Activated T-cell treated with anti-CD3 and anti-CD28 coated beads, Interleukin-2, amount 50 U/mL, for 72 hours (primary cell): ENCODE data around the gene PGPEP1. TPM values are rescaled to one million over a fixed set of nuclear protein-coding genes. Genes with fewer than 3 reads are reported as not detected.

ENCODE experiments used
- ATAC-seq, 2 donors: fragments of 150-1000 bp; cut with Tn5 transposase; replicated peaks in 1 of 2; 2 replicates each; pipeline ENCODE4 v1.10.0; 2021; ENCODE audit warnings: moderate library complexity in 2 of 2, mild to moderate bottlenecking in 1 of 2
- DNase-seq, 2 donors: peaks; one replicate each; pipeline ENCODE4 v3.0.0; 2021 to 2022; ENCODE audit warnings: mixed read lengths in 1 of 2
- H3K27ac Mint-ChIP-seq: one replicate; pipeline ENCODE4 v1.8.0; 2022; ENCODE audit warnings: mild to moderate bottlenecking, moderate library complexity, mixed read lengths
- H3K27me3 Mint-ChIP-seq: one replicate; pipeline ENCODE4 v1.8.0; 2022; ENCODE audit warnings: low read depth, mixed read lengths
- H3K36me3 Mint-ChIP-seq, 2 donors: one replicate each; pipeline ENCODE4 v1.8.0; 2022; ENCODE audit warnings: mixed read lengths in 2 of 2, mild to moderate bottlenecking in 1 of 2; ENCODE audit not compliant: insufficient read depth in 2 of 2
- H3K4me1 Mint-ChIP-seq: one replicate; pipeline ENCODE4 v1.8.0; 2022; ENCODE audit warnings: low read depth, mixed read lengths
- H3K4me3 Mint-ChIP-seq, 2 donors: one replicate each; pipeline ENCODE4 v1.8.0; 2022; ENCODE audit warnings: mild to moderate bottlenecking in 2 of 2, mixed read lengths in 2 of 2, moderate library complexity in 2 of 2
- H3K9me3 Mint-ChIP-seq, 2 donors: one replicate each; pipeline ENCODE4 v1.8.0; 2022; ENCODE audit warnings: mixed read lengths in 2 of 2
- total RNA-seq, 2 donors: library from RNA; stranded (reverse); gene quantifications; one replicate each; pipeline ENCODE4 v1.2.3, GENCODE V29; 2022

Gene PGPEP1
- total RNA-seq, 2 donors from 2014 or later, result 55.5 to 58.0 TPM

DNA sequence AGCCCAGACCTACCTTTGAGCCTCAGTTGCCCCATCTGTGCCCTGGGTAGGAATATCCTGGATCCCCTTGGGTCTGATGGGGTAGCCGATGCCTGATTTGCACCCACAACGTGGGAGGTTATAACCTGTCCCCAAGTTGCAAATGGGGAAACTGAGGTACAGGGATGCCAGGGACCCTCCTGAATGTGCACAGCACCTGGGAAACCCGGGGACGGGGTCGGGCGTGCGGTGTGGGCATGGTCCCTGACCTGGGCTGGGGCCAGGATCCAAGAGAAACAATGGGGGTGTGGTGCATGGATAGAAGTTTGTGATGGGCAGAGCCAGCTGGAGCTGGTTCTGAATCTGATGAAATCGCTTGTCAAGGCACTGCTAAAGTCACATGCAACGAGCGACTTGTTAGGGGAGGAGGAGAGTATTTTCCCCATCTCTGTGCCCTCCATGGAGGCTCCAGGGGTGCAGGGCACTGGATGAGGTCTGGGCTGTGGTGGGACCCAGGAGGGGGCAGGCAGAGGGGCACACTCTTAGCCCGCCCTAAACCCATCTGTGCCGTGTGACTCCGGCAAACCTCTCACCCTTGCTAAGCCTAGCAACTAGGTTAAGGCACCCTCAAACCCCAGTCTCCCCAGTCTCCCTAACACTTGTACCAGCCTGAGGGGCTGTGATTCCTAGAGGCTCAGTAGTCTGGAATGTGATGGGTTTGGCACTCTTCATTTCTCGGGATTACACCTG lies 46.3 kb downstream of the PGPEP1 start:
- H3K27ac Mint-ChIP-seq, result no peak overlapping the region
- DNase-seq (no peak), ATAC-seq (no peak)
- H3K4me3 Mint-ChIP-seq, result peak overlapping the region in 1 of 2 donors; percentile 56
- no peaks in the 10 kb centered on the region for H3K36me3 Mint-ChIP-seq
- peaks cover 61% of the 10 kb centered on the region for H3K27me3 Mint-ChIP-seq
- H3K9me3 Mint-ChIP-seq, result no peaks in the 10 kb centered on the region
- H3K4me1 Mint-ChIP-seq, result peaks cover 9% of the 10 kb centered on the region

DNA sequence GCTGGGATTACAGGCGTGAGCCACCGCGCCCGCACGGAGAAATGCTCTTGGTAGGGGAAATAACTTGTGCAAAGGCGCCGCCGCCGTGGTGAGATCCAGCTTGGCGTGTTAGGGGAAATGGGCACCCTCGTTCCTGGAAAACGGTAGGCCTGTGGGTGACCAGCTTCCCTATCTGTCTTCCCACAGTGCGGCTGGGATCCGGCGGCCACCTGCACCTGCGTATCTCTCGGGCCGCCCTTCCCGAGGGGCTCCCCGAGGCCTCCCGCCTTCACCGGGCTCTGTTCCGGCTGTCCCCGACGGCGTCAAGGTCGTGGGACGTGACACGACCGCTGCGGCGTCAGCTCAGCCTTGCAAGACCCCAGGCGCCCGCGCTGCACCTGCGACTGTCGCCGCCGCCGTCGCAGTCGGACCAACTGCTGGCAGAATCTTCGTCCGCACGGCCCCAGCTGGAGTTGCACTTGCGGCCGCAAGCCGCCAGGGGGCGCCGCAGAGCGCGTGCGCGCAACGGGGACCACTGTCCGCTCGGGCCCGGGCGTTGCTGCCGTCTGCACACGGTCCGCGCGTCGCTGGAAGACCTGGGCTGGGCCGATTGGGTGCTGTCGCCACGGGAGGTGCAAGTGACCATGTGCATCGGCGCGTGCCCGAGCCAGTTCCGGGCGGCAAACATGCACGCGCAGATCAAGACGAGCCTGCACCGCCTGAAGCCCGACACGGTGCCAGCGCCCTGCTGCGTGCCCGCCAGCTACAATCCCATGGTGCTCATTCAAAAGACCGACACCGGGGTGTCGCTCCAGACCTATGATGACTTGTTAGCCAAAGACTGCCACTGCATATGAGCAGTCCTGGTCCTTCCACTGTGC lies 47.9 kb downstream of the PGPEP1 start:
- Mint-ChIP-seq H3K4me1 (peaks cover 9% of the 10 kb centered on the region), H3K4me3 (peak overlapping the region; percentile 83 to 86), H3K27me3 (peaks cover 61% of the 10 kb centered on the region), H3K27ac (no peak overlapping the region), H3K9me3 (no peaks in the 10 kb centered on the region), H3K36me3 (no peaks in the 10 kb centered on the region)
- ATAC-seq (peak; percentile 87 to 88), DNase-seq (peak; percentile 72 to 89)

DNA sequence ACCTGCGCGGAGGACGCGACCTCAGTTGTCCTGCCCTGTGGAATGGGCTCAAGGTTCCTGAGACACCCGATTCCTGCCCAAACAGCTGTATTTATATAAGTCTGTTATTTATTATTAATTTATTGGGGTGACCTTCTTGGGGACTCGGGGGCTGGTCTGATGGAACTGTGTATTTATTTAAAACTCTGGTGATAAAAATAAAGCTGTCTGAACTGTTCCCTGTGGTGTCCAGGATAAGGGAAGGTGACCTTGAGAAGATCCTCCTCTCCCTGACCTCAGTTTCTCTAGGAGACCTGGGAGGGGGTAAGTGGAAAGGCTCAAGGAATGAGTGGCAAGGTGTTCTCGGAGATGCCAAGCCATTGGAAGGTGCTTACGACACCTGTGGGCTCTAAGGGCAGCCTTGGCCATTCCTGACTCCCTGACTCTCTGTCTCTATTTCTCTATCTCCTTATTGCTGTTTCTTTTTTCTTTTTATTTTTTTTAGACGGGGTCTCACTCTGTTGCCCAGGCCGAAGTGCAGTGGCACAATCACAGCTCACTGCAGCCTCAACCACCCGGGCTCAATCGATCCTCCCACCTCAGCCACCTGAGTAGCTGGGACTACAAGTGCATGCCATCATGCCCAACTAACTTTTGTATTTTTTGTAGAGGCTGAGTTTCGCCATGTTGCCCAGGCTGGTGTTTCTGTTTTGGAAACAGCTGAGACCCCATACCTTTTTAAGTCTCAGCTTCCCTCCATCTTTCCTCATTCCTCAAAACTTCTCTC lies 48.7 kb downstream of the PGPEP1 start:
- Mint-ChIP-seq H3K27me3 (peaks cover 61% of the 10 kb centered on the region), H3K36me3 (no peaks in the 10 kb centered on the region), H3K4me1 (peaks cover 9% of the 10 kb centered on the region), H3K27ac (no peak overlapping the region), H3K9me3 (no peaks in the 10 kb centered on the region), H3K4me3 (peak overlapping the region; percentile 45 to 83)
- ATAC-seq, result no peak
- no peak for DNase-seq

GRCh38 chr19:18389726-18390064 lies 49.3 kb downstream of the PGPEP1 start:
- Mint-ChIP-seq H3K27me3 (peaks cover 57% of the 10 kb centered on the region), H3K27ac (no peak overlapping the region), H3K36me3 (no peaks in the 10 kb centered on the region), H3K9me3 (no peaks in the 10 kb centered on the region), H3K4me1 (peaks cover 9% of the 10 kb centered on the region), H3K4me3 (peak overlapping the region; percentile 41 to 45)
- DNase-seq (no peak), ATAC-seq (no peak)

DNA sequence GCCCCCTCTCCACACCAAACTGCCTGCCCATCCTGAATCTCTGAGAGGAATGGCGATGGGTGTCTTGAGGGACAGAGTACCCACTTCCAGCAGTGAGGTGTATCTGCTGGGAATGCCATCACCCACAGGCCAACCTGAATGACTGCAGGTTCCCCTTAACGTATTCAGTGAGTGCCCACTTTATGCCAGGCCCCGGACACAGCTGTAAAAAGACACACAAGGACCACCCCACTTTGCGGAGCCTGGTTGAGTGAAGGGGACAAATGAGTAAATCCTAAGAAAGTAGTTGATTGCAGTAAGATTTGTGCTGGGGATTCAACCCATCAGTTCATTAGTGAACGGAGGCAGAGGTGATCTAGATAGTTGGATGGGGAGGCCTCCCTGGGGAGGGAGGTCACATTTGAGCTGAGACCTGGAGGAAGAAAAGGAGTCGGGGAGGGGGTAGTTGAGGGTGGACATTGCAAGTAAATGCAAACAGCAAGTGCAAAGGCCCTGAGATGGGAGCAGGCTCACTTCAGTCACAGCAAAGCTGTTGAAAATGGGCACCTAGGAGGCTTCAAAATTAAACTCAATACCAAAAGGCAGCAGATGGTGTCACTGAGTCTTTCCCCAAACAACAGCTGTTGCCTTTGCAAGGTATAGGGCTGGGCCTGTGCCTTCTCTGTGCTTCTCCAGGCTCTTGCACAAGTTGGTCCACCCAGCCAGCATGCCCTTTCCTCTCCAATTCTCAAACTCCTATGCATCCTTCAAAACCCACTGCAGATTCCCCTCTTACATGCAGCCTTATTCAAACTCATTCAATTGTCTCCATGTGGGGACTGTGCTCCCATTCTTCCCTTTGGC lies 49.9 kb downstream of the PGPEP1 start:
- ATAC-seq, result no peak
- Mint-ChIP-seq H3K36me3 (no peaks in the 10 kb centered on the region), H3K27ac (no peak overlapping the region), H3K9me3 (no peaks in the 10 kb centered on the region), H3K27me3 (peaks cover 52% of the 10 kb centered on the region), H3K4me3 (no peak overlapping the region), H3K4me1 (peaks cover 9% of the 10 kb centered on the region)
- DNase-seq, result no peak

DNA sequence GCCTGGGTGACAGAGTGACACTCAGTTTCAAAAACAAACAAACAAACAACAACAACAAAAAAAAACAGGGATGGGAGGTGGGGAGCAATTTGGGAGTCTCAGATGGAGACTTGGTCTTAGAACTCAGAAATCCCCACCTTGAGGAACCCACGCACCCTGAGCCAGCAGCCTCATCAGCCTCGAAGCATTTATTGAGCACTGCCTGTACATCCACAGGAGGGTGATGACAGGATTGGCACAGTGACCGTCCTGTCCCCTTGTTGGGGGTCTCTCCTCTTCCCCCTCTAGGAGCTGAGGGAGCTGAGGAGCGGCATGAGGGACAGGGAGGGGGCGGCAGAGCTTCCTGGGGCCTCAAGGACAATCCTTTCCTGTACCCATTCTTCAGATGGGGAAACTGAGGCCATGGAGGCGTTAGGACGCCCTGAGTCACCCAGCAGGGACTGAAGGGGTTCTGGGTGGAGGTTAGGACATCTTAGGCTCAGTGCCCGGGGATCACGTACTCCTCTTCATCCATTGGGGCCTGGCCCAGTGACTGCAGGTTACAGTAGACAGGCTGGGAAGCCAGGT lies 51.2 kb downstream of the PGPEP1 start:
- Mint-ChIP-seq H3K4me3 (no peak overlapping the region), H3K9me3 (no peaks in the 10 kb centered on the region), H3K27me3 (peaks cover 47% of the 10 kb centered on the region), H3K27ac (no peak overlapping the region), H3K4me1 (peaks cover 9% of the 10 kb centered on the region), H3K36me3 (no peaks in the 10 kb centered on the region)
- DNase-seq (no peak), ATAC-seq (no peak)

- no peak overlapping the region for H3K4me3 Mint-ChIP-seq
- ATAC-seq, result no peak
- H3K27ac Mint-ChIP-seq, result no peak overlapping the region
Measured at GRCh38 chr19:18392417-18392816, 52.0 kb downstream of the PGPEP1 start.

DNA sequence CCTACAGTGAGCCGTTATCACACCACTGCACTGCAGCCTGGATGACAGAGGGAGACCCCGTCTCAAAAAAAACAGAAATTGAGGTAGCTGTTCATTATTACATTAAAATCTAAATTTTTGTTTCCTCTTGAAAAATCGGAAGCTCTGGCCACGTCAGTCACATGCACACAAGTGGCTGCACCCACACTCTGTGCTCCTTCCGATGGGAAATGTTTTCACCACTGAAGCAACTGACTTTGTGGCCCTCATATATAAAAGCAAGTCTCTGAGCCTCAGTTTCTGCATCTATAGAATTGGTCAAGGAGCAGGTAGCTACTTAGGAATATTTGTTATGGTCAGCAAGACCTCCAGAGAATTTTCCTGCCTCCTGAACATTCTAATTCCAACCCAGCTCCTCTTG lies 52.5 kb downstream of the PGPEP1 start:
- Mint-ChIP-seq H3K4me3 (no peak overlapping the region), H3K27me3 (peaks cover 43% of the 10 kb centered on the region), H3K4me1 (peaks cover 6% of the 10 kb centered on the region), H3K36me3 (no peaks in the 10 kb centered on the region), H3K9me3 (no peaks in the 10 kb centered on the region), H3K27ac (no peak overlapping the region)
- ATAC-seq (no peak), DNase-seq (no peak)

More at GRCh38 chr19:18392417-18392816, 52.0 kb downstream of the PGPEP1 start:
- H3K27me3 Mint-ChIP-seq, result peaks cover 43% of the 10 kb centered on the region
- H3K4me1 Mint-ChIP-seq, result peaks cover 9% of the 10 kb centered on the region
- no peak for DNase-seq
- no peaks in the 10 kb centered on the region for H3K36me3 Mint-ChIP-seq
- H3K9me3 Mint-ChIP-seq, result no peaks in the 10 kb centered on the region

- H3K4me3 Mint-ChIP-seq, result no peak overlapping the region
- DNase-seq (no peak), ATAC-seq (no peak)
- H3K27me3 Mint-ChIP-seq, result peaks cover 39% of the 10 kb centered on the region
- no peaks in the 10 kb centered on the region for H3K4me1 Mint-ChIP-seq
- no peak overlapping the region for H3K27ac Mint-ChIP-seq
- H3K9me3 Mint-ChIP-seq, result no peaks in the 10 kb centered on the region
- H3K36me3 Mint-ChIP-seq, result no peaks in the 10 kb centered on the region
Measured at GRCh38 chr19:18393836-18394235, 53.4 kb downstream of the PGPEP1 start.

DNA sequence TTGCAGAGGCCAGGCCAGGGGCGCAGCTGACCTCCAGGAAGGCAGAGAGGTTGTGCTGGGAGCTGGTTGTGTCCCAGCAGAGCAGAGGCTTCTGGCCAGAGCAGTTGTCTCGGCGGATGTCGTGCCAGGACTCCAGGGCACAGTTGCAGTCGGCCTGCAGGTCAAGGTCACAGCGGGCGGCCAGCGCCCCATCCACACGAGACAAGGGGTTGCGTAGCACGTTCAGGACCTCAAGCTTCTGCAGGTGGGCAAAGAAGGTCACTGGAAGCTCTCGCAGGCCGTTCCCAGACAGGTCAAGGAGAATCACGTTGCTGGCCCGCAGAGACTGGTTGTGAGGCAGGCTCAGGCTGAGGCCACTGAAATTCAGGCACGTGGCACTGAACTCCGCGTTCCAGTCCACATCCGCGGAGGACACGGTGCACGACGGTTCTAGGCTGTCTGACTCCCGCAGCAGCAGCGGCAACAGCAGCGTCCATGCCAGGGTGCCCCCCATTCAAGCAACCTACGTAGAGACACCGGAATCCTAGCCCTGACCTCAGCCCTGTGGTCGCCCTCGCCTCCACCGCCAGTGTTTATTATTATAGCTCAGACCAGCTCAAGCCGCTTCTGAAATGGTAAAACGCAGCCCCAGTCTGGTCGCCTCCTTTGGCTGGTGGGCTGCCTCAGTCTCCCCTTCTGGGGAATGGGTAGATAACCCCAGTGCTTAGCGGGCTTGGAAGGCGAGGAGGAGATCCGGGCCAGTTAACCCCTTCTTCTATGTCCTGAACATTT lies 56.3 kb downstream of the PGPEP1 start:
- no peaks in the 10 kb centered on the region for H3K36me3 Mint-ChIP-seq
- peaks cover 17% of the 10 kb centered on the region for H3K27me3 Mint-ChIP-seq
- no peaks in the 10 kb centered on the region for H3K4me1 Mint-ChIP-seq
- no peak overlapping the region for H3K27ac Mint-ChIP-seq
- no peak for DNase-seq
- no peak for ATAC-seq
- no peaks in the 10 kb centered on the region for H3K9me3 Mint-ChIP-seq
- no peak overlapping the region for H3K4me3 Mint-ChIP-seq

DNA sequence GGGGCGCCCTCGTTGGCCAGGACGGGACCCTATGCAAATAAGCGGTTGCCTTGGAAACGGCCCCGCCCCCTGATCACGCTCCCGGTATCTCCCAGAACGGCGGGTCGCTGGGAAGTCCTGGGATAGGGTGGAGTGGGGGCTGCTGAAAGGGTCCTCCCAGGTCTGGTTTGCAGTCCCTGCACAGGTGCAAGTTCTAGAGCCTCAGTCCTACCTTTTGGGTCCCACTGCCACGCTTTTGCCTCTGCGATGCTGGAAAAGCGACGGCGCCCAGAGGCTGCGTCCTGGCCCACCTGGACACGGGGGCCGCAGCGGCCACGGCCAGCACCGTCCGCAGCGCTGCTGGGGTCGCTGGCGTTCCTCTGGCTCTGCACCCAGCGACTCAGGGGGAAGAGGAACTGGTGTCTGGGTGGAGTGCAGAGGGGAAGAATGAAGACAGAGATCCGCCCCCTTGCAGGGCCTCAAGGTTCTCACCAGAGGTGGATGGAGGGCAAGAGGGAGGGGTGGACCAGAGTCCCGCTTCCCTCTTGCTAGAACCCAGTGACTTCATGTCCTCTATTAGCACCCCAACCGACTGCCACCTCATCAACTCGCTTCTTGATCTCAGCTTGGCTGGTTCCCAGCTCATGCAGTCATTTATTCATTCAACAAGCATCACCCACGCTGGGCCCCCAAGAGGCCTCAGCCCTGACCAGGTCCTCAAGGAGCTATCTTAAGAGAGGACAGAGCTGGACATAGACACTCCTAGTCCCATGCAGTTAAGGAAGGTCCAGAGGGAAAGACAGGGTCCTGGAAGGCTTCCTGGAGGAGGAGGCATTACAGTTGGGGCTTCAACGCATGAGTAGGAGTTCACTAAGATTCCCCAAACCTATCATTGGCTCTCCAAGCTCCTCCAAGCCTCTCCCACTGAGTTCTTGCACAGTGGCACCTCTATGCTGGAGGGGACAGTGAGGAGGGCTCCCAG lies 57.1 kb downstream of the PGPEP1 start, which contains the start of gene LRRC25:
TSS of gene LRRC25 (minus strand) at position 381 of the 961 bp plus-strand sequence. CDS start 659 bp downstream, outside the sequence.
- H3K4me1 Mint-ChIP-seq, result no peaks in the 10 kb centered on the region
- ATAC-seq, result peak in 1 of 2 donors; percentile 30
- peaks cover 17% of the 10 kb centered on the region for H3K27me3 Mint-ChIP-seq

More for the DNA sequence above, 57.1 kb downstream of the PGPEP1 start, which contains the start of gene LRRC25:
- H3K27ac Mint-ChIP-seq, result no peak within 1 kb of the TSS
- no peak for DNase-seq
- no peaks in the 10 kb centered on the region for H3K36me3 Mint-ChIP-seq
- no peak within 1 kb of the TSS for H3K4me3 Mint-ChIP-seq
- H3K9me3 Mint-ChIP-seq, result no peaks in the 10 kb centered on the region
